ENCODE measurements around the gene ARHGEF16.
A peak's percentile ranks its signal among the peaks of the same experiment; 100 is the strongest.

Gene ARHGEF16

DNA sequence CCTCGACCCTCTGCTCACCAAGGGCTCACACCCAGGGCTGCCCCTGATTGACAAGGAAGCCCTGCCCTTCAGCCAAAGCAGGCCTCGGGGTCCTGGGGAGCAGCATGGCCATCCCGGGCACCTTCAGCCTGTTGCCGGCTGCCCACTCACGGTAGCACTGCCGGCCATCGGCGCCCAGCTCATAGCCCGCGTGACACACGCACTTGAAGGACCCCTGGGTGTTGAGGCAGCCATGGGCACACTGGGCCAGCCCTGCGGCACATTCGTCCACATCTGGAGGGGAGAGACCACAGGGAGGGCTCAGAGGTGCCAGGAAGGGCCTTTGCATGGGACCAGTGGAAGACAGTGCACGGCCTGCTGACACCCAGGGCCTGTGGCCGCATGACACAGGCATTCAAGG is 57.4 kb downstream of the ARHGEF16 start:
- peaks cover 3% of the 10 kb centered on the region for H3K9me3 Mint-ChIP-seq
- peaks cover 11% of the 10 kb centered on the region for H3K4me1 Mint-ChIP-seq
- H3K27me3 Mint-ChIP-seq, result no peaks in the 10 kb centered on the region
- ATAC-seq, result no peak
- H3K27ac Mint-ChIP-seq, result no peak overlapping the region
- H3K4me3 Mint-ChIP-seq, result no peak overlapping the region
- no peaks in the 10 kb centered on the region for H3K36me3 Mint-ChIP-seq

DNA sequence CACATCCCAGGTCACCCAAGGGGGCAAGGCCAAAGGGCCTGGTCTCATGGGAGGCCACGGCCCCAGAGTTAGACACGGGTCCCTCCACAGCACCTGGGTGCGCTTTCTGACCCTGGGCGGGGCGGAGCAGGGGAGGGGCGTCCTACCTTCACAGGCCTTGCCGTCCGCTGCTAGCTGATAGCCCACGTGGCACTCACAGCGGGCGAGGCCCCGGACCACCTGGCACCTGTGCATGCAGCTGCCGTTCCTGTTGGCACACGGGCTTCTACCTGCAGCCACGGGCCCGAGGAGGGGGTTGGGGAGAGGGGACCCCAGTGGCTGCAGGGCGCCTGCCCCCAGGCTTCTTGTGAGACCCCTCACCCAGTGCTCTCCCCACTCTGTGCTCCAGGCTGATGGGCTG is 59.9 kb downstream of the ARHGEF16 start:
- H3K27me3 Mint-ChIP-seq, result no peaks in the 10 kb centered on the region
- H3K4me3 Mint-ChIP-seq, result no peak overlapping the region
- no peak for ATAC-seq
- H3K36me3 Mint-ChIP-seq, result no peaks in the 10 kb centered on the region
- H3K4me1 Mint-ChIP-seq, result peaks cover 11% of the 10 kb centered on the region
- H3K27ac Mint-ChIP-seq, result no peak overlapping the region
- H3K9me3 Mint-ChIP-seq, result peaks cover 3% of the 10 kb centered on the region

DNA sequence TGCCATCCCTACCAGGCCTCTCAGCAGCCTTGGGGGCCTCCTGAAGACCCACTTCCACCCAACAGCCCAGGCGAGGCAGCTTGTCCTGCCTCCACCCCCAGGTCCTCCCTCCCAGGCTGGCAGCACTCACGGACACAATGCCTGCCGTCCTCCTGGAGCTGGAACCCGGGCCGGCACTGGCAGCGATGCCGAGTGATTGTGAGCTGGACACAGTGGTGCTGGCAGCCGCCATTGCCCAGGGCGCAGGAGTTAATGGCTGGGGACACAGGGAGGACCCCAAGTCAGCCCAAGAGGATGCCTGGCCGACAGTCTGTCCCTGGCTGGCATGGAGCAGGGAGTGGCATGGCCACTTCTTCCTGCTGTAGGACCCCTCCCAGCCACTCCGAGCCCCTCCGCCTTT is 60.8 kb downstream of the ARHGEF16 start:
- no peak overlapping the region for H3K4me3 Mint-ChIP-seq
- no peak for ATAC-seq
- H3K27ac Mint-ChIP-seq, result no peak overlapping the region
- H3K9me3 Mint-ChIP-seq, result peaks cover 3% of the 10 kb centered on the region
- H3K27me3 Mint-ChIP-seq, result no peaks in the 10 kb centered on the region
- H3K36me3 Mint-ChIP-seq, result no peaks in the 10 kb centered on the region
- peaks cover 10% of the 10 kb centered on the region for H3K4me1 Mint-ChIP-seq

DNA sequence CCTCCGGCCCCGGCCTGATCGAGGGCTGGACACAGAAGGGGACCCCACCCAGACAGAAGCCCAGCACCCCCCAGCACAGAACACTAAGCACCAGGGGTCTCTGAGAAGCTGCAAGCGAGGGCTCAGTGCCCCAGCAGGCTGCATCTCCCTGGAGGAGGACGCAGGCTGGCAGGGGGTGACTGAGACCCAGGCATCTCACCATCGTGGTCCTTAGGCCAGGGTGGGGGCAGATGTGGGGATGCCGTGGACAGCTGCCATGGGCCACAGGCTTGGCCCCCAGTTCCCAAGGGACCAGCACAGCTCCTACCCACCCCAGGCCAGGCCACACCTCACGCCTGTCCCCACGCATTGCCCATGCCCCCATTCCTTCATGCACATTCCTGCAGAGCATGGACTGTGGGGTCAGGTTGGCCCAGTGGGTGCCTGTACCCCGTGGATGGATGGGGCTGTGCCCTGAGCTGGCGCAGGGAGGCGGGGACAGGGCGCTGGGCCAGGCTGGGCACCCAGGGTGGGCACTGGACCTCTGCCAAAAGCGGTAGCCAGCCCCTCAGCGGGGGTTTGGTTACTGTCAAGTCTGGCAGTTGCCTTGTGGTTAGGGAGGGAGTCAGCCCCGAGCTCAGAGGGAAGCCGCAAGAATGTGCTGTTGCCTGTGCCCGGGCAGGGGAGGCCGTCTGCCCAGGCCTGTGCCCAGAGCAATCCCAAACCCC is 61.5 kb downstream of the ARHGEF16 start:
- Mint-ChIP-seq H3K36me3 (no peaks in the 10 kb centered on the region), H3K27me3 (no peaks in the 10 kb centered on the region), H3K4me1 (peaks cover 3% of the 10 kb centered on the region), H3K9me3 (peaks cover 3% of the 10 kb centered on the region), H3K4me3 (no peak overlapping the region), H3K27ac (no peak overlapping the region)
- ATAC-seq, result no peak

DNA sequence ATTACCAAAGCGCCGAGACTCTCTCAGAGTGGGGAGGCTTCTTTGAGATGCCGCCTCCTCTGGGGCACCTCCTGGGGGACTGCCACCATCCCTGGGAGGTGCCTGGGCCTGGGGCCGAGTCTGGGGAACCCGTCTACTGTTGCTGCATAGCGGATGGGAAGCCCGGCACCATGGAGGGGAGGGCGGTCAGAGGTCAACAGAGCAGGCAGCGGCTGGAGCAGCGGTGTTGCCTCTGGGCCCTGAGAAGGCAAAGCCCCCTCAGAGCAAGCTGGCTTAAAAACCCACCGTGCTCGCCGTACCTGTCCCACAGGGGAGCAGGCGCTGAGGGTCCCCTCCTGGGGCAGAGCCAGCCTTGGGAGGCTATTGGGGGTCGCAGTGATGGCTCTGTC is 62.0 kb downstream of the ARHGEF16 start:
- Mint-ChIP-seq H3K27me3 (no peaks in the 10 kb centered on the region), H3K27ac (no peak overlapping the region), H3K9me3 (peaks cover 3% of the 10 kb centered on the region), H3K4me3 (no peak overlapping the region), H3K4me1 (no peaks in the 10 kb centered on the region), H3K36me3 (no peaks in the 10 kb centered on the region)
- ATAC-seq, result no peak

DNA sequence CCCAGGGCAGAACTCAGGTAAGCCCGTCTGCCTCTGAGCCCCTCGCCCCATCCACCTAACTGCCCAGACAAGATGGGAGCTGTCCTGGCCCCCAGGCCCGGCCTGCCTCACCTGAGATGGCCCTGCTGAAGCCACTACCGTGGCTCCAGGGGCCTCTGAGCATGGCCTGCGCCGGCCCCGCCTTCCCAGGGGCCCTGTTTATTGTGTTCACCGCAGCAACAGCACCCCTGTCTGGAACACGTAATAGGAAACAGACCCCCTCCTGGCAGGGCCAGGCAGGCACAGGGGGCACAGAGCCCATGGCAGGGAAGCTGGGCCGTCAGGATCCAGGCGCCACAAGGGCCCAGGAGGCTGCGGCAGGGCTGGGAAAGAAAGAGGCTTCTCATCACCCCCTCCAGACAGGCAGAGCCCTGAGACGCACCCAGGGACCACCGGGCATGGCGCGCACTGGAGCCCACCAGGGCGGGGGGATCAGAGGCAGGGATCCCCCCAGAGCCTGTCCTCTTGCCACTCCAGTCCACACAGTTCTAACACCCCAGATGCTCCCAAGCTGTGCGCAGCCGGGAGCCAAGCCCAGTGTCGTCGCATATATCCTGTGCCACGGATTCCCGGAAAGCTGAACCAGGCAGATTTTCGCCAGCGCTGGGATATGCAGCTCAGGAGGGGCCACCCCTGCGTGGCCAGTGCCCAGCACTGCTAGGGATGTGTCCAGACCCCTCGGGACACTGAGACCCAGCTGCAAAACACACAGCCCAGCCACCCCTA is 62.6 kb downstream of the ARHGEF16 start:
- Mint-ChIP-seq H3K27me3 (no peaks in the 10 kb centered on the region), H3K27ac (no peak overlapping the region), H3K4me3 (no peak overlapping the region), H3K36me3 (no peaks in the 10 kb centered on the region), H3K4me1 (no peaks in the 10 kb centered on the region), H3K9me3 (peaks cover 3% of the 10 kb centered on the region)
- ATAC-seq, result no peak

DNA sequence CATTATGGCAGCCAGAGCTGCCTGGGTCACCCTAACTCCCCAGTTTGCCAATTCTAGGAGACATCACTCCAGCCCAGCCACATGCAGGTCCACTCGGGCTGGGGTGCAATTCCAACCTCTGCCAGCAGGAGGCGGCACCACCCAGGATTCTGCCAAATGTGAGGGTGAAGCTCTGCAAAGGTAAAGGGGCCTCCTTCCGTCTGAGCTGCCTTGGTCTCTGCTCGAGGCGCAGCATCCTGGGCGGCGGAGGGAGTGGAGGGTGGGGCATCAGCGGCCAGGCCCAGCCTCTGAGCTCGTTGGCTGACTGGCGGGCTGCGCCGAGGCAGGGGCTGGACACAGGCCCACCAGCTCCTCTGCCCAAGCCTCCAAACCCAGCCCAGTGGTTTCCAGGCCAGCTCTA is 63.8 kb downstream of the ARHGEF16 start:
- ATAC-seq, result no peak
- Mint-ChIP-seq H3K36me3 (no peaks in the 10 kb centered on the region), H3K4me1 (no peaks in the 10 kb centered on the region), H3K9me3 (no peaks in the 10 kb centered on the region), H3K27ac (no peak overlapping the region), H3K27me3 (no peaks in the 10 kb centered on the region), H3K4me3 (no peak overlapping the region)

DNA sequence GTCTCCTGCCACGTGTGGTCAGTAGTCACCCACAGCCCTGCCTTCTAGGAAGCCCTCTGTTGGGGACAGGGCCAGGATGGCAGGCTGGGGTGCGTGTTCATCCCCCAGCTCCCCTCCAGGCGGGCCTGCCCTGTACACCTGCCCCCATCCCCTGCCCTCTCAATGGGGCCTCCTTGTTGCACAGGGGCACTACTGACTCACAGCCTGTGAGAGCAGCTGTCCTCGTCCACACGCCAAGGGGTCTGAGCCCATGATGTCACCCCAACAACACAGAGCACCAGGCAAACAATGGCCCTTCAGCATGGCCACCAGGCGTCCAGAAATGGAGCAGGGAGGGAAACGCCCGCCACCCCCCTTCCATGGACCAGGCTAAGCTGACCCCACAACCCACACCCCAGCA is 64.3 kb downstream of the ARHGEF16 start:
- ATAC-seq, result no peak
- H3K27me3 Mint-ChIP-seq, result no peaks in the 10 kb centered on the region
- H3K4me3 Mint-ChIP-seq, result no peak overlapping the region
- H3K4me1 Mint-ChIP-seq, result no peaks in the 10 kb centered on the region
- no peak overlapping the region for H3K27ac Mint-ChIP-seq
- no peaks in the 10 kb centered on the region for H3K36me3 Mint-ChIP-seq
- no peaks in the 10 kb centered on the region for H3K9me3 Mint-ChIP-seq

DNA sequence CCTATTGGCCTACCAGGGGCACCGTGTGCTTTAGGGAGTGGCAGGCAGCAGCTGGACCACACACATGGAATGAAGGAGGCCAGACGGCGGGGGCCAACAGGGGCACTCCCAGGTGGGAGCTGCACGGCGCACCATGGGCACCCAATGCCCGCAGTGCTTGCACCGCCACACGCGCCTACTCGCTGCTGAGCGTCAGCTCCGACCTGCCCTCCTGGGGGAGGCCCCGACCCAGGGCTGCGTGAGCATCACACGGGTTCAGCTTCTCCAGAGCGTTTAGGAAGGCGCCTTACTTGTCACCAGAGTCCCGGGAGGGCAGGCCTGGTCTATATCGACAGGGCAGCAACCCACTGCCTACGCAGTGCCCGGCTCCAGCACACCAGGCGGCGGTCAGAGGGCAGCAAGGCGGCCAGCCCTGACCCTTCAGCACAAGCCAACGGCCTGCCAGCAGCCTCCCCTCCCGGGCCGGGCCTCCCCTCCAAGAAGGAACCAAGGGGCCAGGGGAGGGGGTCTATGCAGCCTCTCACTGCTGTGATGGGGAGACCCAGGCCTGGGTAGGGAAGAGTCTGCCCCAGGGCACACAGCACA is 64.9 kb downstream of the ARHGEF16 start:
- no peaks in the 10 kb centered on the region for H3K4me1 Mint-ChIP-seq
- no peaks in the 10 kb centered on the region for H3K9me3 Mint-ChIP-seq
- no peaks in the 10 kb centered on the region for H3K27me3 Mint-ChIP-seq
- H3K36me3 Mint-ChIP-seq, result no peaks in the 10 kb centered on the region
- H3K27ac Mint-ChIP-seq, result no peak overlapping the region
- peak; percentile 1 for ATAC-seq
- no peak overlapping the region for H3K4me3 Mint-ChIP-seq

DNA sequence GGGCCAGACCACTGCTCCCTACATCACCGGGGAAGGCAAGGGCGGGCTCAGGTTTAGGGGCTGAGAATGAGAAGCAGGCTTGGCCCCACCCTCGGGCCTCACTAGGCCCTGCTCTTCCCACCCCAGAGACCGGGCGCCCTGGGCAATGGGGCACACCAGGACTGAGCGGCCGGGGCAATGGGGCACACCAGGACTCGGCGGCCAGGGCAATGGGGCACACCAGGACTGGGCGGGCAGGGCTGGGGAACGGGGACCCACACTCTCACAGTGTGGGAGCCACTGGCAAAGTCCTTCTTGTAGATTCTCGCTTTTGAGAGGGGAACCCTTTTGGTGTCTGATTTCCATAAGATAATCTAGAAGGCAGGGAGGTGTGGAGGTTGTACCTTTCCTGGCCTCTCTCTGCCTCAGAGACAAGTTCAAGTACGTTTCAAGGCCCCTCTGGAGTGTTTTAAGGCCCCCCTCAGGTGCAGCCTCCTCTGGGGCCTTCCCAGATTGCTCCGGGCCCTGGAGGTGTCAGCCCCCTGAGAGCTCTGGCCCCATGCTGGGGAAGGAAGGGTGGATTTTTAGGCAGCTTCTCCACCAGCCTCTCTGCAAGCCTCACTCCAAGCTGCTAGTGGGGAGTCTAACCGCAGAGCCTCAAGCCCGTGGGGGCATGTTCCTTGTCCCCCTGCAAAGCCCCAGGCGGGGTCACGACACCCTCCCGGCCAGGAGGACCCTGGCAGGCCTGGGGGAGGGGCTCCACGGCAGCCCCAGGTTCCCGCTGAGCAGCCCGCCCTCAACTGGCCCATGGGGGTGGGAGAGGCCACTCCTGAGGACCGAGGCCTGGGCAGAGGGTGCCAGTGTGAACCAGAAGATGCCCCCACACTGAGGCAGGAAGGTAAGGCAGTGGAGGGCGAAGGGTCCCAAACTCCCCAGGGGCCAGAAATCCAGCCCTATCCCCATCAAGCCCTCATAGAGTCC is 66.2 kb downstream of the ARHGEF16 start:
- Mint-ChIP-seq H3K4me3 (no peak overlapping the region), H3K9me3 (no peaks in the 10 kb centered on the region), H3K27me3 (no peaks in the 10 kb centered on the region), H3K4me1 (no peaks in the 10 kb centered on the region), H3K36me3 (no peaks in the 10 kb centered on the region), H3K27ac (no peak overlapping the region)
- ATAC-seq, result no peak

DNA sequence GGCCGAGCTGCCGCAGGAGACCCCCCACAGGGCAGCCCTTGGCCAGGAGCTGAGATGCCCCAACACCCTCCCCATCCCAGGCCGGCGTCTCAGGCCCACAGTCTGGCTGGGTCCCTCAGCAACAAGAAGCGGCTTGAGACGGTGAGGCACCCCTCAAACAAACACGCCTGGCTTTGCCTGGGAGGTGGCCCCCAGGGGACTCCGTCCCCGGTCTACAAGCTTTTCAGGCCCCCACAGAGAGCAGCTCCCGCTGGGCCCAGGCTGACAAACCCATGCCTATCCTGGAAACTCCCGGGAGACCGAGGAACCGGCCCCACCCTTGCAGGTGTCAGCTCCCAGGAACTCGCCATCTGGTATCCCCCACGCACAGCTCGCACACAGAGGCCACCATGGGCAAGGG is 67.0 kb downstream of the ARHGEF16 start:
- no peak overlapping the region for H3K4me3 Mint-ChIP-seq
- no peaks in the 10 kb centered on the region for H3K9me3 Mint-ChIP-seq
- no peaks in the 10 kb centered on the region for H3K36me3 Mint-ChIP-seq
- ATAC-seq, result no peak
- no peak overlapping the region for H3K27ac Mint-ChIP-seq
- no peaks in the 10 kb centered on the region for H3K27me3 Mint-ChIP-seq
- H3K4me1 Mint-ChIP-seq, result no peaks in the 10 kb centered on the region

DNA sequence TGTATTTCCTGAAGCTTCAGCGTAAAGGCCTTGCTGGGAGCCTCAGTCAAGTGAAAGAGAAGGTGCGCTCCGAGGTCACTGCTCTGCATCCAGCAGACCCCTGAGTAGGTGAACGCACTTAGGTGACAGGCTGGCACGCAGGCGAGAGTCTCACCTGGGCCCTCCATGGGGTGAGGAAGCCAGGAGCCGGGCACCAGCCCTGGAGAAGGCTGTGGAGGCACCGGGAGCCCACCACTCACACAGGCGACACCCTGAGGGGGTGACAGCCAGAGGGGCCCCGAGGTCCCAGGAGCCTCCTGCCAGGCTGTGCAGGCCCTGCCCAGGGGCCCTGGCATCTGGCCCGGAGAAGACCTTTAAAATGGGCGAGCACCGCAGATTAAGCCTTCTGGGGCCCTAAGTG is 67.6 kb downstream of the ARHGEF16 start:
- no peak overlapping the region for H3K4me3 Mint-ChIP-seq
- ATAC-seq, result no peak
- no peaks in the 10 kb centered on the region for H3K4me1 Mint-ChIP-seq
- H3K36me3 Mint-ChIP-seq, result no peaks in the 10 kb centered on the region
- H3K9me3 Mint-ChIP-seq, result no peaks in the 10 kb centered on the region
- no peaks in the 10 kb centered on the region for H3K27me3 Mint-ChIP-seq
- H3K27ac Mint-ChIP-seq, result no peak overlapping the region

DNA sequence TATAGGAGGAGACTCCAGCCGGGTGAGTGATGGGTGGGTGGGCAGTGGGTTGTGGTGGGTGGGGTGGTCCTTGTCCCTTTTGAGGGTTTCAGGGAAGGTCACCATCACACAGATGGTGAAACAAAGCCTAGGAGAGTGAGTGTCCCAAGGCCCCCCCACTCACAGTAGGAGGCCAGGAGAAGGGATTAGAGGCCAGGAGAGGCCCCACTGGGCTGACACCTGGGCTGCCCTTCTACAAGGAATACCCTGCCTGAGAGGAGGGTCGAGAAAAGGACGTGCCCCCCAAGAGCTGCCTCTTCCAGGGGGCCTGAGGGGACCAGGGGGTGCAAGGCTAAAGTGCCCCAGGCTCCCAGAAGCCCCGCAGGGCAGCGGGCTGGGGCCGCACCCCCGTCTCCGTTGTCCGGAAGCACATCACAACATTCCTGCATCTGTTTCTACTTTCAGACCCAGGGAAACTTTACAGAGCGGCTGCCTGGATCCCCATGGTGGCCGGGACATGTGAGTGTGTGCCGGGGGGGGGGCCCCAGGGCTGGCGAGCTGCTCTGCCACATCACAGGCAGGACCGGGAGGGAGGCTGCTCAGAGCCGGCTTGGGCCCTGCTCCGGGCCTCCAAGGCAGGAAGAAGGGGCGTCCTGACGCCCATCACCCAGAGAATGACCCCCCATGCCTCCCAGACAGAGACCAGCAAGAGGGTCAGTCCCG is 68.2 kb downstream of the ARHGEF16 start:
- H3K4me3 Mint-ChIP-seq, result no peak overlapping the region
- no peaks in the 10 kb centered on the region for H3K36me3 Mint-ChIP-seq
- no peaks in the 10 kb centered on the region for H3K27me3 Mint-ChIP-seq
- H3K27ac Mint-ChIP-seq, result no peak overlapping the region
- H3K9me3 Mint-ChIP-seq, result no peaks in the 10 kb centered on the region
- no peak for ATAC-seq
- peaks cover under 1% of the 10 kb centered on the region for H3K4me1 Mint-ChIP-seq

DNA sequence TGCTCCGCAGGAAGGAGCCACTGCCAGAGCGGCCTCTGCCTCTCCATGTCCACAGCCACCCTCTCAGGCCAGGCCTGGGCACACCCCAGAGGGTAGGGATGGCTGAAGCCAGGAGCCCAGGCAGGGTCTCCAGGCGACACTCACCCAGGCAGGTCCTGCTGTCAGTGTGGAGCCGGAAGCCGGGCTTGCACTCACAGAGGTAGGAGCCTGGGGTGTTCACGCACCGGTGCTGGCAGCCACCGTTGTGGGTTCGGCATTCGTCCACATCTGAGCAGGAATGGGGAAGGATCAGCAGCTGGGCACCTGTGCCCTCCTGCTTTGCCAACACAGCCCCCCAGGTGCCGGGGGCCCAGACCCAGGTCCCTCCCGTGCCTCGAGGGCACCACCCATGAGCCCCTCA is 69.5 kb downstream of the ARHGEF16 start:
- Mint-ChIP-seq H3K27me3 (no peaks in the 10 kb centered on the region), H3K4me3 (no peak overlapping the region), H3K36me3 (no peaks in the 10 kb centered on the region), H3K9me3 (no peaks in the 10 kb centered on the region), H3K27ac (no peak overlapping the region), H3K4me1 (peaks cover 8% of the 10 kb centered on the region)
- ATAC-seq, result no peak
